ENCODE results near the gene NEMP1. TPM values are rescaled to one million over a fixed set of nuclear protein-coding genes. Genes with fewer than 3 reads are reported as not detected.

Gene NEMP1
- polyA plus RNA-seq, 1 experiment, result 6.7 TPM

DNA sequence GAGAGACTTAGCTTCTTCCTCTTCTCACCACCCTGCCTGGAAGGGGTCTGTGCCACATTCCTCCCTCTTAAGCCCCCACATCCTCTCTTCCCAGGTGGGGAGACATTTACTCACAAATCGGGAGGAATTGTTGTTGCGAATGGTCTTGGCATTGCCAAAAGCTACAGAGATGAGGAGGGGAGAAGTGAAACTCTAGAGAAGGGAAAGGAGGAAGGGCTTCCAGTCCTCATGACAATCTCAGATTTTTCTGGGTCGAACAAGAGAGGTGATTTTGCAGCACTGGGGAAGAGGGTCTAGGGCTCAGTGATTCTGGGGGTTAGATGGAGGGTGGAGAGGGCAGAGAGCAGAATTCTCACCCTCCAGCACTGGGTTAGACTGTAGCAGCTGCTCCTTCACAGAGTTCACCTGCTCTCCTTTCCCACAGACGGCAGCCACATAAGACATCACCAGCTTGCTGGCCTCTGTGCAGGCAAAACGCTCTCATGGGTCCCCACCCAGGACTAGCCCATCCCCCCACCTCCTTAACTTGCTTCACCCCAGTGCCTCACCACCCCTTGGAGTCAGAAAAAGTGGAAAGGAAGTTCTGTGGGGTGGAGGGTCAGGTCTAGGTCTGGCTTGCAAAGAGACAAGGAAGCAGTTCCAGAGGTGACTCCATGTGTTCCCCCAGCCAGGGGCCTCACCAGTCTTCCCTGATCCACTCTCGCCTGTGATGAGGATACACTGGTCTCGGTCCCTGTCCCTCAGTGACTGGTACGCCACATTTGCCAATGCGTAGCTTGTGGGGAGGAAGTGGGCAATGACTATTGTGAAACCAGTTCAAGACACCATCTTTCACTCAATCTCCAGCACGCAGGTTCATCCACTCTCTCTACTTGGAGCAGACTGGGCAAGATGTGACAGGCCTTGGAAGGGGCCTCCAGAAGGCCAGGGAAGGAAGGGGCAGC lies 31.4 kb downstream of the NEMP1 start:
- Histone ChIP-seq H3K27me3 (ENCODE audit: control insufficient read depth, insufficient read depth, low read length) (peaks cover 6% of the 10 kb centered on the region), H3K4me3 (ENCODE audit: low read depth, low read length) (no peak overlapping the region), H3K36me3 (ENCODE audit: control insufficient read depth, insufficient read depth, low read length) (no peaks in the 10 kb centered on the region)
- TF ChIP-seq, protein P1, sequence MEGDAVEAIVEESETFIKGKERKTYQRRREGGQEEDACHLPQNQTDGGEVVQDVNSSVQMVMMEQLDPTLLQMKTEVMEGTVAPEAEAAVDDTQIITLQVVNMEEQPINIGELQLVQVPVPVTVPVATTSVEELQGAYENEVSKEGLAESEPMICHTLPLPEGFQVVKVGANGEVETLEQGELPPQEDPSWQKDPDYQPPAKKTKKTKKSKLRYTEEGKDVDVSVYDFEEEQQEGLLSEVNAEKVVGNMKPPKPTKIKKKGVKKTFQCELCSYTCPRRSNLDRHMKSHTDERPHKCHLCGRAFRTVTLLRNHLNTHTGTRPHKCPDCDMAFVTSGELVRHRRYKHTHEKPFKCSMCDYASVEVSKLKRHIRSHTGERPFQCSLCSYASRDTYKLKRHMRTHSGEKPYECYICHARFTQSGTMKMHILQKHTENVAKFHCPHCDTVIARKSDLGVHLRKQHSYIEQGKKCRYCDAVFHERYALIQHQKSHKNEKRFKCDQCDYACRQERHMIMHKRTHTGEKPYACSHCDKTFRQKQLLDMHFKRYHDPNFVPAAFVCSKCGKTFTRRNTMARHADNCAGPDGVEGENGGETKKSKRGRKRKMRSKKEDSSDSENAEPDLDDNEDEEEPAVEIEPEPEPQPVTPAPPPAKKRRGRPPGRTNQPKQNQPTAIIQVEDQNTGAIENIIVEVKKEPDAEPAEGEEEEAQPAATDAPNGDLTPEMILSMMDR (IDR thresholded peaks at IDR 0.05; ENCODE audit: insufficient read depth, low read depth, low read length), result no peak
- DNase-seq (ENCODE audit: low read depth), result no peak
- ChIA-PET CTCF (interaction anchor here (0.6 to 6.0 kb wide), 9 partner anchors 13 to 284 kb away, joined by 3 to 37 read pairs (median 5); partner anchors contain the start of gene HSD17B6), POLR2A (no interaction called here)

GRCh38 chr12:57046086-57046791 lies 32.4 kb downstream of the NEMP1 start:
- ChIA-PET POLR2A (no interaction called here), CTCF (interaction anchor here (1.4 to 2.5 kb wide), 4 partner anchors 12 to 45 kb away, joined by 4 to 8 read pairs (median 5); no protein-coding TSS in a partner anchor)
- no peak for DNase-seq (ENCODE audit: low read depth)
- no peak overlapping the region for H3K4me3 ChIP-seq (ENCODE audit: low read depth, low read length)
- TF ChIP-seq, protein P1 (IDR thresholded peaks at IDR 0.05; ENCODE audit: insufficient read depth, low read depth, low read length), result no peak
- no peaks in the 10 kb centered on the region for H3K36me3 ChIP-seq (ENCODE audit: control insufficient read depth, insufficient read depth, low read length)
- peaks cover 6% of the 10 kb centered on the region for H3K27me3 ChIP-seq (ENCODE audit: control insufficient read depth, insufficient read depth, low read length)

- H3K4me3 ChIP-seq (ENCODE audit: low read depth, low read length), result no peak overlapping the region
- ChIA-PET CTCF (interaction anchor here (1.9 to 2.5 kb wide), 2 partner anchors 11 to 16 kb away, joined by 5 to 8 read pairs; no protein-coding TSS in a partner anchor), POLR2A (no interaction called here)
- peaks cover 12% of the 10 kb centered on the region for H3K27me3 ChIP-seq (ENCODE audit: control insufficient read depth, insufficient read depth, low read length)
- TF ChIP-seq, protein P1 (IDR thresholded peaks at IDR 0.05; ENCODE audit: insufficient read depth, low read depth, low read length), result no peak
- DNase-seq (ENCODE audit: low read depth), result no peak
- no peaks in the 10 kb centered on the region for H3K36me3 ChIP-seq (ENCODE audit: control insufficient read depth, insufficient read depth, low read length)
These were observed 33.7 kb downstream of the NEMP1 start for GRCh38 chr12:57044889-57045288.

DNA sequence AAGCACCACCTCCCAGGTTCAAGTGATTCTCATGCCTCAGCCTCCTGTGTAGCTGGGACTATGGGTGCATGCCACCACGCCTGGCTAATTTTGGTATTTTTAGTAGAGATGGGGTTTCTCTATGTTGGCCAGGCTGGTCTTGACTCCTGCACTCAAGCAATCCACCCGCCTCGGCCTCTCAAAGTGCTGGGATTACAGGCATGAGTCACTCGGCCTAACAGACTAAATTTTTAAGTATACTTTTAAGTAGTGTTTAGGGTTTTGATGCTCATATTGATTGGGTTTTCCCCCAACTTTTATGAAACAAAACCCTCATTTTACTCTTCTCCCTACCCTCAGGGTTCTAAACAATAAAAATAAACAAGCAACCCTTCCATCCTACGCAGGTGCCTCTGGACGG lies 34.1 kb downstream of the NEMP1 start:
- Histone ChIP-seq H3K36me3 (ENCODE audit: control insufficient read depth, insufficient read depth, low read length) (no peaks in the 10 kb centered on the region), H3K27me3 (ENCODE audit: control insufficient read depth, insufficient read depth, low read length) (peaks cover 13% of the 10 kb centered on the region), H3K4me3 (ENCODE audit: low read depth, low read length) (no peak overlapping the region)
- CTCF ChIA-PET, result interaction anchor here (1.0 to 2.5 kb wide), 3 partner anchors 16 to 43 kb away, joined by 3 to 8 read pairs (median 5); no protein-coding TSS in a partner anchor
- TF ChIP-seq, protein P1 (IDR thresholded peaks at IDR 0.05; ENCODE audit: insufficient read depth, low read depth, low read length), result no peak
- DNase-seq (ENCODE audit: low read depth), result no peak
- POLR2A ChIA-PET, result no interaction called here

DNA sequence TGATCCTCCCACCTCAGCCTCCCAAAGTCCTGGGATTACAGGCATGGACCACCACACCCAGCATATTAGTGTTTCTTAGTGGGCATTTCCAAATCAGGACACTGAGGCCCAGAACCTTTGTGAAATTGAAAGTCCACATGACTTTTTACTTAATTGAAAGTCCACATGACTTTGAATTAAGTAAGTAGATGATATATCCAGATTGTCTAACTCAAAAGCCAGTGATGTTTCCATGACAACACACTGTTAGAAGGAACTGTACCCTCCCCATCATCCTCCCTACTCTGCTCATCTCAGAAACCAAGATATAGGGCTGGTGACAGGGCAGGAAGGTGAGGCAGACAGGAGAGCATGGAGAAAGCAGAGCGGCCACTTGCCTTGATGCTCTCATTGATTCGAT lies 35.9 kb downstream of the NEMP1 start:
- no peak for DNase-seq (ENCODE audit: low read depth)
- Histone ChIP-seq H3K4me3 (ENCODE audit: low read depth, low read length) (no peak overlapping the region), H3K27me3 (ENCODE audit: control insufficient read depth, insufficient read depth, low read length) (peaks cover 13% of the 10 kb centered on the region), H3K36me3 (ENCODE audit: control insufficient read depth, insufficient read depth, low read length) (no peaks in the 10 kb centered on the region)
- TF ChIP-seq, protein P1 (IDR thresholded peaks at IDR 0.05; ENCODE audit: insufficient read depth, low read depth, low read length), result no peak
- ChIA-PET CTCF (no interaction called here), POLR2A (no interaction called here)
